ENCODE data around the gene UNC93A.
"Not testable (repeated sequence)": the region's sequence is repeated elsewhere in the genome, so short reads cannot be mapped to it uniquely, and the experiment has no call there.

Gene UNC93A

DNA sequence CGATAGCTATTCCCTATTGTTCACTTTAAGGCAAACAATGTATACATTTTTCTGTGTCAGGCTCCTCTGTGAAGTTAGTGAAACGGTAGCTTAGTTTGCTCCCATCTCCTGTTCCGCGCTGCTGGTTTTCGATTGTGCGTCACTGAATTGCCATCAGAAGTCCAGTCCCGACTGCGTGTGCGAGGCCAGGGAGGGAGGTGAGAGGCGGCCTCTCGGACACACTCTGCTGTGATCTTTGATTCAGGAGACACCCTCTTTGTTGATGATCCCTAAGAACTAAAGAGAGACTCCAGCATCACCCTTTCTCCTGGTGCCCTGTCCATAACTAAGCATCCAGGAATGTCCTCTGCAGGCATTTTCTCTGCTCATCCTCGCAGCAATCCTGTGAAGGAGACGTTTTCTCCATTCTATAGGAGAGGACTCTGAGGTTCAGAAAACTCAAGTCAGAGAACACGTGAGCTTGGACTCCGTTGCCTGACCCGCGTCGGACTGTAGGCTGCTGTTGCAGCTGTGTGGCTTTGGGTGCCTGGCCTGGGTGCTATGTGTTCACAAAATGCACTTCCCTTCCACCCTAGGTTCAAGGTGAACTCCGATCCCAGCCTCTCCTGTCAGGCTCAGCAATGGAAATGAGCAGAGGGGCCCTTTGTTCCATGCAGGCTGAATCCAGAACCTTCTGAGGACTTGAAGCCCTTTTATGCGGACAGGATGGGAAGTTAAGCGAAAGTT is 24.1 kb upstream of the UNC93A start:
- H3K36me3 ChIP-seq (replicated peaks): no peaks in the 10 kb centered on the region
- no peak overlapping the region for H3K4me3 ChIP-seq (ENCODE audit: low read depth, low read length)
- in situ Hi-C loops (cut with HindIII; ENCODE audit: low pct_ligation_motif_present, low sequenced_read_pairs): no loop called here
- TF ChIP-seq, protein P1, sequence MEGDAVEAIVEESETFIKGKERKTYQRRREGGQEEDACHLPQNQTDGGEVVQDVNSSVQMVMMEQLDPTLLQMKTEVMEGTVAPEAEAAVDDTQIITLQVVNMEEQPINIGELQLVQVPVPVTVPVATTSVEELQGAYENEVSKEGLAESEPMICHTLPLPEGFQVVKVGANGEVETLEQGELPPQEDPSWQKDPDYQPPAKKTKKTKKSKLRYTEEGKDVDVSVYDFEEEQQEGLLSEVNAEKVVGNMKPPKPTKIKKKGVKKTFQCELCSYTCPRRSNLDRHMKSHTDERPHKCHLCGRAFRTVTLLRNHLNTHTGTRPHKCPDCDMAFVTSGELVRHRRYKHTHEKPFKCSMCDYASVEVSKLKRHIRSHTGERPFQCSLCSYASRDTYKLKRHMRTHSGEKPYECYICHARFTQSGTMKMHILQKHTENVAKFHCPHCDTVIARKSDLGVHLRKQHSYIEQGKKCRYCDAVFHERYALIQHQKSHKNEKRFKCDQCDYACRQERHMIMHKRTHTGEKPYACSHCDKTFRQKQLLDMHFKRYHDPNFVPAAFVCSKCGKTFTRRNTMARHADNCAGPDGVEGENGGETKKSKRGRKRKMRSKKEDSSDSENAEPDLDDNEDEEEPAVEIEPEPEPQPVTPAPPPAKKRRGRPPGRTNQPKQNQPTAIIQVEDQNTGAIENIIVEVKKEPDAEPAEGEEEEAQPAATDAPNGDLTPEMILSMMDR (IDR thresholded peaks at IDR 0.05; ENCODE audit: low read depth, low read length, missing control alignments): no peak
- no peak for DNase-seq
- H3K27ac ChIP-seq: no peak overlapping the region
- H3K27me3 ChIP-seq (replicated peaks): no peaks in the 10 kb centered on the region

DNA sequence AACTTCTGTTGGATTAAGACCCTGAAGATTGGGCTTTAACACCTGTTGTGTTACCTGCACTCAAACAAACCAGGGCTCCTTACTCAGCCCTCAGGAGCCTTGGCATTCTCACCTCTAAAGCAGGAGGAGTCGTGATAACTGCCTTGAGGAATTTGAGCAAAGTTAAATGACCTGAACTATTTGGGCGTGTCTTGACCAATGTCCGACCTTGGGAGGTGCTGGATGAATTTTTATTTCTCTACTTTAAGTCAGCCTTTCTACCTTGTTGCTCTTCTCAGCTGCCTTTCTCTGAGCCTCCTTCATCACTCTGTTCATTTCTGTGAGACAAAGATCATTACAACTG is 23.6 kb upstream of the UNC93A start:
- H3K36me3 ChIP-seq (replicated peaks); DNase-seq; H3K27me3 ChIP-seq (replicated peaks); H3K27ac ChIP-seq; in situ Hi-C loops (cut with HindIII; ENCODE audit: low pct_ligation_motif_present, low sequenced_read_pairs); H3K4me3 ChIP-seq (ENCODE audit: low read depth, low read length): not testable (repeated sequence)

DNA sequence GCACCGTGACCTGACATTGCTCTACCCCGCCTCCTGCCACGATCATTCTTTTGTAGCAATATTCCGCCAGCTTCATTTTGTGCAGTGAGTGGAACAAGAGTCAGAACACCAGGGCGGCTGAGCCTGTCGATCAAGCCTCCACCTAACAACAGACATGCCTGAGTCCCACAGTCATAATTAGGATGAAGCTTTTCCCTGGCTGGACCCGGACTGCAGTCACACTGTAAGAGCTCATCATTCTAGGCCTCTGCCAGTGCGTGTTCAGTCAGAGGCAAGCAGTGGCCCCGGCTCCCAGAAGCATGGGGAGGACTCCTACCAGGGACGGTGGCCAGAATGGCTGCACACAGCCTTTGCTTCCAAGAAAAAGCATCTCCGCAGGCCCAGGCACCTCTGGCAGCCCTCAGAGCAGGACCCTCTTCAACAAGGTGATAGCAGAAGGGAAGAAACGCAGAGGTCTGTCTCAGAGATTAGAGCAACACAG is 23.2 kb upstream of the UNC93A start:
- in situ Hi-C loops (cut with HindIII; ENCODE audit: low pct_ligation_motif_present, low sequenced_read_pairs): no loop called here
- no peak overlapping the region for H3K27ac ChIP-seq
- H3K27me3 ChIP-seq (replicated peaks): no peaks in the 10 kb centered on the region
- TF ChIP-seq, protein P1 (IDR thresholded peaks at IDR 0.05; ENCODE audit: low read depth, low read length, missing control alignments): no peak
- DNase-seq: no peak
- H3K4me3 ChIP-seq (ENCODE audit: low read depth, low read length): no peak overlapping the region
- H3K36me3 ChIP-seq (replicated peaks): no peaks in the 10 kb centered on the region

DNA sequence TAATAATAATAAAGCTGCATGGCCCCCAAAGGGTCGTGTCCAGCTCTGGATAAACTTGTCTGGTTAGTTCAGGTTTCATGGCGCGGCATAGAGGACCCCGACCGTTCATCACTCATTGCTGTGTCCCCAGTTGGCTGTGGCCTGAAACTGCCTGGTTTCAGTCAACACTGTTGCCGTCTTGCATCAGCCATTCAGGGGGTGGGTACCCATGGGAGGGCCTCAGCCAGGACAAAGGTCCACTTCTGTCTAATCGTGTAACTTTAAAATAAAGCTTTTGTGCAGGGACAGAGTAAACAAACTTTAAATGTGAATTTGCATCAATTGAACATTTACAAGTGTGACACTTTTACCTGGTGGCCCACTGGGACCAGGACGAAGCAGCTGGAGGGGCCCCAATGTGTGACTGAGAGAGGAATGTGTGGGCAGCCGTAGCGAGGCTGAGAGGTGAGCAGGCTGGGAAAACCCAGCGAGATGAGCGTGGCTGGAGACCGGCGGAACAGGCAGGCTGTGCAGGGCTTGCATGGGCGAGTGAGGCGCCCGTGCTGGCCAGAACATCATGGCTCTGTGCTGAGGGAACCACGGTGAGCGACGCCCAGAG is 22.3 kb upstream of the UNC93A start:
- in situ Hi-C loops (cut with HindIII; ENCODE audit: low pct_ligation_motif_present, low sequenced_read_pairs): no loop called here

DNA sequence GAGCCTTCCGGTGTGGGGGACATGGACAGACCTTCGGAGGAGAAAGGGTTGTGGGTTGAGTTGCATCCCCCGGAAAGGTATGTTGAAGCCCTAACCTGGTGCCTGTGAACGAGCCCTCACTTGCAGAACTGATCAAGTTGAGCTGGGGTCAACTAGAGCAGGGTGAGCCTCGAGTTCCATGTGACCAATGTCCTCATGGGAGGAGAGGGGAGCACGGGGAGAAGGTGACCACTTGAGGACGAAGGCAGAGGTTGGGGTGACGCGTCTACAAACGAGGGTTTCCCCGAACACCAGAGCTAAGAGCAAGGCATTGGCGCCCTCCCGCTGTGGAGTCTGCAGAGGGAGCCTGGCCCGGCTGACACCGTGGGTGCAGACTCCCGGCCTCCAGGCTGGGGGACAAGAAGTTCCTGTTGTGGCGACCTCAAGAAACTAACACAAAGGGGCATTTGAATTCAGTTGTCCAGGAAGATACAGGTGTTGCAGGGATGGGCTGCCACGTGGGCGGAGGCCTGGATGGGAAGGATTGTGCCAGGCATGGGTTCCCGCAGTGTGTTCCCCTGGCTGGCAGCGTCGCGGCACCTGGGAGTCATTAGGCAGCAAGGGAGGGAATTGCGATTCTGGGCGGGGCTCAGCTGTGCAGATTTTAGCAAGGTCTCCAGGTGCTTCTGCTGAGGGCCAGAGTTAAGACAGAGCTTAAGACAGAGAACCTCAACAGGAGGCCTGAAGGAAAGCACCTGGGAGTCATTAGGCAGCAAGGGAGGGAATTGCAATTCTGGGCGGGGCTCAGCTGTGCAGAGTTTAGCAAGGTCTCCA is 20.4 kb upstream of the UNC93A start:
- no peaks in the 10 kb centered on the region for H3K36me3 ChIP-seq (replicated peaks)
- in situ Hi-C loops (cut with HindIII; ENCODE audit: low pct_ligation_motif_present, low sequenced_read_pairs): no loop called here
- DNase-seq: no peak
- no peak overlapping the region for H3K4me3 ChIP-seq (ENCODE audit: low read depth, low read length)
- TF ChIP-seq, protein P1 (IDR thresholded peaks at IDR 0.05; ENCODE audit: low read depth, low read length, missing control alignments): no peak
- H3K27me3 ChIP-seq (replicated peaks): no peaks in the 10 kb centered on the region
- no peak overlapping the region for H3K27ac ChIP-seq

More for the DNA sequence above, 22.3 kb upstream of the UNC93A start:
- no peak for DNase-seq
- H3K27me3 ChIP-seq (replicated peaks): no peaks in the 10 kb centered on the region
- no peak overlapping the region for H3K27ac ChIP-seq
- no peak overlapping the region for H3K4me3 ChIP-seq (ENCODE audit: low read depth, low read length)
- no peaks in the 10 kb centered on the region for H3K36me3 ChIP-seq (replicated peaks)
- TF ChIP-seq, protein P1 (IDR thresholded peaks at IDR 0.05; ENCODE audit: low read depth, low read length, missing control alignments): no peak

DNA sequence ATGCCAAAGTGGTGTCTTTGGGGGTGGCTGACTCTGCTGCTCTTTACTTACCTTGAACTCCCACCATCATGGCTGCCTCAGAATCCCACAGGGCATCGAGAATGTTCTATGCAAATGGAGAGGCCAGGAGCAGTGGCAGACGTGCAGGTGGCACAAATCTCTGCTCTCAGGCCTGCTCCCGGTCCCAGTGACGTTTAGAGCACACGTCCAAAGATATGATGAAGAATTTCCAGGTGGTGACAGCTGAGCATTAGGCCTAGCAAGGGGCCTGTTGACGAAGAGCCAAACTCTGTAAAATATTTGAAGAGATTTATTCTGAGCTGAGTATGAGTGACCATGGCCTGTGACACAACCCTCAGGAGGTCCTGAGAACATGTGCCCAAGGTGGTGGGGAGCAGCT is 19.0 kb upstream of the UNC93A start:
- no peak for DNase-seq
- in situ Hi-C loops (cut with HindIII; ENCODE audit: low pct_ligation_motif_present, low sequenced_read_pairs): no loop called here
- TF ChIP-seq, protein P1 (IDR thresholded peaks at IDR 0.05; ENCODE audit: low read depth, low read length, missing control alignments): no peak

More for the DNA sequence above, 19.0 kb upstream of the UNC93A start:
- H3K27ac ChIP-seq: no peak overlapping the region
- no peak overlapping the region for H3K4me3 ChIP-seq (ENCODE audit: low read depth, low read length)
- H3K27me3 ChIP-seq (replicated peaks): no peaks in the 10 kb centered on the region
- no peaks in the 10 kb centered on the region for H3K36me3 ChIP-seq (replicated peaks)

Measured in brain microvascular endothelial cell (primary cell).